ENCODE results near the gene ZNF592. TPM values are rescaled to one million over a fixed set of nuclear protein-coding genes. Genes with fewer than 3 reads are reported as not detected.

Gene ZNF592
- total RNA-seq, 1 experiment from 2014 or later: 6.6 TPM

DNA sequence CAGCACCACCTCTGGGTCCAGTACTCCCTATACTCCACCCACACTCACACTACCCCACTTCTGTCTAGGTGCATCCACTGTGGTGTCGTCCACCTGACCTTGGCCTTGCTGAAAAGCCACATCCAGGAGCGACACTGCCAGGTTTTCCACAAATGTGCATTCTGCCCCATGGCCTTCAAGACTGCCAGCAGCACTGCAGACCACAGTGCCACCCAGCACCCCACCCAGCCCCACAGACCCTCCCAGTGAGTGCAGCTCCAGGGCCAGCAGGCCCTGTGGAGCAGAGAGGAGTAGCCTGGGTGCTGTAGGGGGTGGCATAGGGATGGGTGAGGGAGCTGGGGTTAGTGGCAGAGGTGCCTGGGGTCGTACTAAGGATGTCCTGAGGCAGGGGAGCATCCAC lies 49.4 kb downstream of the ZNF592 start:
- no peak for DNase-seq (ENCODE audit: low spot score)
- in situ Hi-C loops (cut with HindIII; ENCODE audit: low sequenced_read_pairs): no loop called here

DNA sequence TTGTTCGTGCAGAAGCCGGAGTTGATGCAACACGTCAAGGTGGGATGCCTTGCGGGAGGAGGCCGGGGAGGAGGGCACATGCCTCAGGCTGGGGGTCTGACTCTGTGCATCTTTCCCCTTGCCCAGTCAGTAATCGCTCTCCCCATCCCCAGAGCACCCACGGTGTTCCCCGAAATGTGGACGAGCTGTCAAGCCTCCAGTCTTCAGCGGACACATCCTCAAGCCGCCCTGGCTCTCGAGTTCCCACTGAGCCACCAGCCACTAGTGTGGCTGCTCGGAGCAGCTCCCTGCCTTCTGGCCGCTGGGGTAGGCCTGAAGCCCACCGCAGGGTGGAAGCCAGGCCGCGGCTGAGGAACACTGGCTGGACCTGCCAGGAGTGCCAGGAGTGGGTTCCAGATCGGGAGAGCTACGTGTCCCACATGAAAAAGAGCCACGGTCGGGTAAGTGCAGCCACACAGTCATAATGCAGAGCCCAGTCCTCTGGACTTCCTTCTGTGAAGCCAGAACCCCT lies 50.1 kb downstream of the ZNF592 start:
- DNase-seq (ENCODE audit: low spot score): no peak
- in situ Hi-C loops (cut with HindIII; ENCODE audit: low sequenced_read_pairs): no loop called here

DNA sequence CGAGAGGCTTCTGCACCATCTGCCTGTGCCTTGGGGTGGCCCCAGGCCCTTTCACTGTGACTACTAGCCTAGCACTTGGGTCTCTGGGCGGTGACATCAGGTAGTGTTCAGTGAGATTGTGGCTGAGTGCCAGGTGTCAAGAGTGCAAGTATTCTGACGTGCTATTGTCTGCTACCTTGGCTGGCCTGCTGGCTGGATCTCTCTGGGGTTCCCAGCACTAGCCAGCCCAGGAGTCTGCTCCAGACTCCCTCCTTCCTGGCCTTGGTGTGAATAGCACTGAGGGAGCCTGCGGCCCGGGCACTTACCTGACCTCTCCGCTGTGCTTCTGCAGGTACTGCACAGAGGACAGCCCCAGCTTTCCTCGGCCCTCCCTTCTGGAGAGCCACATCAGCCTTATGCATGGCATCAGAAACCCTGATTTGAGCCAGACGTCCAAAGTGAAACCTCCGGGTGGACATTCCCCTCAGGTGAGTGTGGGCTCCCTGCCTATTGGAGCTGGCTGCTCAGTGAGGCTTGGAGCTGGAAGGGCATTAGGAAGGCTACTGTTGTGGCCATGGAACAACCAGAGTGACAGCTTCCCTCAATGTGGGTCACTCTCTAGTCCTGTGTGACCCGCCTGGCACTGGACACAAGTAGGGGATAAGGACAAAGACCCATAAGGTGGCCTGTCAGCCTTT lies 51.3 kb downstream of the ZNF592 start:
- DNase-seq (ENCODE audit: low spot score): no peak
- in situ Hi-C loops (cut with HindIII; ENCODE audit: low sequenced_read_pairs): no loop called here

DNA sequence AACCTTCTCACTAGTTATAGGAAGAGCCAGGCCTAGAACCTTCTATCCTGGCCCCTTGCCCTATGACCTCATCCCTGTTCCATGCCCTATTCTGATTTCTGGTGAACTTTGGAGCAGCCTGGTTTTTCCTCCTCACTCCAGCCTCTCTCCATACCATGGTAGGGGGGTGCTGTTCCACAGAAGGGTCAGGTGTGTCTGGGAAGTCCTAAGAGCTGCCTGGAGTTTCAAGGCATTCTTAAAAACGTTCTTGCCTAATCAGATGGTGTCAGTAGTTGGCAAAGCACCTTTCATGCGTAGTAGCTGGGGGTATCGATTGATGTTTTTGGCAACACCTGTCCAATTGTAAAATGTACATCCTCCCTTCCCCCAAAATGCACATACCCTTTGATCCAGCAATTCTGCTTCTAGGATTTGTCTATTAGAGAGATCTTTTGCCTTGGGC lies 52.0 kb downstream of the ZNF592 start:
- in situ Hi-C loops (cut with HindIII; ENCODE audit: low sequenced_read_pairs): no loop called here
- no peak for DNase-seq (ENCODE audit: low spot score)

DNA sequence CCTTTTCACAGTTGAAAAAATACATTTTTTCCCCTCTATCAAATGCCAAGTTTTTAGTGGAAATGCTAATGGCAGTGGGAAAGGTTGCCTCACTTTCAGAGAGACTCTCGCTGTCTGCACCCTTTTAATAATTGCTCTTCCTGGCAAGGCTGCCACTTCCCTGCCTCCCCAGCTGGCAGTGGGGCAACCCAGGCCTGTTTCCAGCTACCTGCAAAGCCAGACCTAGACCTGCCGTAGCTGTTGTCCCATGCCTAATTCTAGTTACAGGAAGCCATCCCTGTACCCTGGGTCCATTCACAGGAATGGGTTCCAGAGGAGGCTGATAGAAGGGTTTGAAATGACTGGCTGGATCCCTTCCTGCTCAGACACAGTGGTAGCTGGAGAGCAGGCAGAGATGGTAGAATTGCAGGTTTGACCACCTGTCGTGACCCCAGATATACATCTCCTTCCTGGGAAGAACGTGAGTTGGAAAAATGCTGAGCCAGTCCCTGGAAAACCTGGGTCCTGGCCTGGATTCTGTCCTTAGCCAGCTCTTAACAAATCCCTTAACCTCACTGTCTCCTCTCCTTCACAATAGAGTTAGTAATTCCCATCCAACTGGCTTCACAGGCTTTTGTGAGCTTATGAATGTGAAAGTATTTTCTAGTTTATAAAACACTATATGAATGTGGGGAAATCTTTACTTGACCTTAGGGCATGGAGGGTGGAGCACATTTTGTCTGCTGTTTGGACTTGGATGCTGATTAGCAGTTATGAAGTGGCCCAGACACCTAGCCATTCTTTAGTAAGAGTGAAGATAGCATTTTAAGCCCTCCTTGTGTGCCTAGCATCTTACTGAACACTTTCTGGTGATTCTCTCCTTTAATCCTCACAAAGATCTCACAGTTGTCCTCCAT lies 55.9 kb downstream of the ZNF592 start:
- peak; percentile 81 for DNase-seq (ENCODE audit: low spot score)
- in situ Hi-C loops (cut with HindIII; ENCODE audit: low sequenced_read_pairs): no loop called here

DNA sequence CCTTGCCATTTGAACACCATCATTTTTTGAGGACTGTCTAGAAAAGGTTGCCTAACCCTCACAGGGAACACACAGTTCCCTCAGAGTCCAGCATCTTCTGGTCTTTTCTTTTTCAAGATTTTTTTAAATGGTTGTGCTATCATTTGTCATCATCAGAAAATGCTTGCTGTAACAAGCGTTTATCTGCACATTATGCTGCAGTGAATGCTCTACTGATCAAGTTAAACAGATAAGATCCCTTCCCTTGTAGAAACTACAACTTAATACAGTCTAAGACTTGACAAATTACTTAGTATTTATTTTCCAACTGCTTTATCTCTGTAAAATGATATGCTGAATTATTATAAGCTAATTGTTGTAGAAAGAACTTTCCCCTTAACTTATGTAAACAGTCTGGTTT lies 56.8 kb downstream of the ZNF592 start:
- in situ Hi-C loops (cut with HindIII; ENCODE audit: low sequenced_read_pairs): no loop called here
- DNase-seq (ENCODE audit: low spot score): no peak

DNA sequence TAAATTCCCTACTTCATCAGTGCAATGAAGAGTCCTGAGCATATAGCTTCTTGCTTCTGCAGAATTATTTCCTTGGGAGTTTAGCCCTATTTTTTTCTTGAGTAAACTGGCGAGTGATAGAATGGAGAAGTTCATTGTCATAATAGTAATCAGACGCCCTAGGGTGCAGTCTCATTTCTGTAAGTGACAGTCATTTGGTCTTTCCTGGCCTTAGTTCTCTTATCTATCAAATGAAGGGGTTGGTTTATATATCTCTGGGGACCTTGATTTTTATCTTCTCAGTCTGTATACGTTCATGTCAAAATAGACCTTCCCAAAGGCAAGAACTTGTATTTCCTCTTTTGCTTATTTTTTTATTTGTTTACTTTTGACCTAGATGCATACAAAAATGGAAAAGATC lies 58.8 kb downstream of the ZNF592 start:
- in situ Hi-C loops (cut with HindIII; ENCODE audit: low sequenced_read_pairs): no loop called here
- DNase-seq (ENCODE audit: low spot score): no peak

DNA sequence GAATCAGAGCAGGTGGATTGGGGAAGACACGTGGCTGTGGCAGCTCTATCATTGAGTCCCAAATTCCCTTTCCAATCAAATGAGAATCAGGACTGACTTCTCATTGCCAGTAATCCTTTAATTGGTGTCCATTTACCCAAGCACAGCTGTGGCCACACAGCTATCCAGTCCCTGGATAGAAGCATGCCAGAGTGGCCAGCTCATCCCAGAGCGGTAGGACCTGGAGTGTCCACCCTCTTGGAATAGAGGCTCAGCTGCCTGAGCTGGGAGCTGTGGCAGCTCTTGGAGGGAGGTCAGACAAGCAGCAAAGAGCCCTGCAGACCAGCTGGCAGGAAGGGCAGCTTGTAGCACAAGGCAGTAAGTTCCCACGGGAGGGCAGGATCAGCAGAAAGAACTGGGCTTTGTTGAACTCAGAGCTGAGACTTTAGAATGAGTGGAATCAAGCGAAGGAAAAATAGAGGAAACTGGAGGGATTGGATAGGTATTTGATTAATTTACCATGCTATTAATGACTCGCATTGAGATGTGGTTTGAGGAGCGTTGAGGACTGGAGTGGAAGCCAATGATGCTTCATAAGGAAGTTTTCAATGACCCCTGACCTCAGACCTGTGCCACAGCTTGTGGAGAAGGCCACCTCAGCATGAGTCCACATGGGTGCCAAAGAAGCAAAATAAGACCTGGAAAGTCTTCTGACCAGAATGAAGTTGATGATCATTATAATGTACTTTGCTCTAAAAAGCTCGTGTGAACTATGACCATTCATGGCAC lies 61.9 kb downstream of the ZNF592 start:
- in situ Hi-C loops (cut with HindIII; ENCODE audit: low sequenced_read_pairs): no loop called here
- no peak for DNase-seq (ENCODE audit: low spot score)

DNA sequence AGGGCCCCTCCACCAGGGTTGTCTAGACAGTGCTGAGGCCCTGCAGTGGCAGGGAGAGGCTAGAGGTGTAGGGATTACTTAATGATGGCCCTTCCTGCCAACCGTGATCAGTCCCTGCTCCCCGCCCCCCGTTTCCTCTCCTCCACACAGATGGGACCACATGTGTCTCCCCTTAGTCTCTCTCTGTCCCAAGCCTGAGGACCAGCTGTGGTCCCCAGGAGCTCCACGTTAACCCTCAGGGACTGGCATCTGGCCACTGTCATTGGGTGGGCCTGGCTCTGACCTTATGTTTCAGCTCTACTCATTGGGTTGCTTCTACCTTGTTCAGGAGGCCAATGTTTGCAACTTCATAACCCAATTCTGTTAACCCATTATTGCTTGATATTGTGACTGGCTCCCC lies 62.8 kb downstream of the ZNF592 start:
- in situ Hi-C loops (cut with HindIII; ENCODE audit: low sequenced_read_pairs): no loop called here
- no peak for DNase-seq (ENCODE audit: low spot score)

DNA sequence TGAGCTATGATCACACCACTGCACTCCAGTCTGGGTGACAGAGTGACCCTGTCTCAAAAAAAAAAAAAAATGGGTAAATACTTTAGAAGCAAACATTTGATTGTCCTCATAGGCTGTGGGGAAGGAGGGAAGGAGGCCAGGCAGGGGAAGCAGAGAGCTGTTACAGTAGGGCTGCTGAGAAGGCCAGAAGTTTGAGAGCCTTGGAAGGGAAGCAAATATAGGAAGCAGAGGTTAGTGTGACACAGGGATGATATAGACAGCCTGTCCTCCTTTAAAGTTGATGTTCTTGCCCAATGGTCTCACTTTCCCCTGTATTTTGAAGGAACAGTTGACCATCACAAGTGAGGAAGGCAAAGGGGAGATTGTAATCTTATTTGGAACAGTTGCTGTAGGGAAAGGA lies 63.4 kb downstream of the ZNF592 start:
- in situ Hi-C loops (cut with HindIII; ENCODE audit: low sequenced_read_pairs): no loop called here

DNA sequence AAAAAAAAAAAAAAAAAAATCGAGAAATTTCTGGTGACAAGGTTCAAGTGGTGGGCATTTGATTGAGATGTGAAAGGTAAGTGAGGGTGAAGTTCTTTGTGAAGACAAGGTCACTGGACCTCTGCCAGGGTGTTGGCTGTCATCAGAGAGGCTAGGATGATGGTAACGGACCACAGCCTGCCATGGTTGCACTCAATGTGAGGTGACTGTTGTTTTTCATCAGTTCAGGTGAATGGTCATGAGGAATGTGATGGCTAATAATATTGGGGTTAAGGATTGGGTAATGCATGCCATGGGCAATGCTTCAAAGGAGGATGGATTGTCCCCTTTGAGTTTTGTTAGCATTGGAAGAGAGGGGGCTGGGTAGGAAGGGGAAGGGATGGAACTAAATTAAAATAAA lies 64.5 kb downstream of the ZNF592 start:
- in situ Hi-C loops (cut with HindIII; ENCODE audit: low sequenced_read_pairs): no loop called here
- no peak for DNase-seq (ENCODE audit: low spot score)

More for the DNA sequence above, 63.4 kb downstream of the ZNF592 start:
- no peak for DNase-seq (ENCODE audit: low spot score)

DNA sequence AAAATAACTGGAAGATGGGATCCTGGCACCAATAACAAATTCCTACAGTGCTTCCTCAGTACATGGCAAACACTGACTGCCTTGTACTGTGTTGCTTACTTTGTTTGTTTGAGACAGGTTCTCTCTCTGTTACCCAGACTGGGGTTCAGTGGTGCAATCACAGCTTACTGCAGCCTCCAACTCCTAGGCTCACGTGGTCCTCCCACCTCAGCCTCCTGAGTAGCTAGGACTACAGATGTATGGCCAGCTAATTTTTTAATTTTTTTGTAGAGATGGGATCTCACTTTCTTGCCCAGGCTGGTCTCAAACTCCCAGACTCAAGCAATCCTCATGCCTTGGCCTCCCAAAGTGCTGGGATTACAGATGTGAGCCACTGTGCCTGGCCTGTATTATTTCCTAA lies 65.0 kb downstream of the ZNF592 start:
- in situ Hi-C loops (cut with HindIII; ENCODE audit: low sequenced_read_pairs): no loop called here
- no peak for DNase-seq (ENCODE audit: low spot score)

DNA sequence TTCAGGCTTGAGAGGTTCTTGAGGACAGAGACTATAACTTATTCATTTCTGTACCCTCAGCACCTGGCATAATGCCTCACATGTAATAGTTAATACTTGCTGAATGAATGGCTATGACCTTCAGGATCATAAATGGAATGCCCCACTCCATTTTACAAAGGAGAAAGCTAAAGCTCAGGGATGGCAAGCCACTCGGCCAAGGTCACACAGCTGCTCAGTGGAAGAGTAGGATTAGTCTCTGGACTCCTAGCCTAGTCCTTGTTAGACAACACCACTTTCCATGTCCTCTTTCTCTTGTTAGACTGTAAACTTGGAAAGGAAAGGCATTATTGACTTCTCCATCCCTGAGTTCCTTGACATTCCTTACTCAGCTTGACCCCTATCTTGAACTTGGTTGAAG lies 65.5 kb downstream of the ZNF592 start:
- no peak for DNase-seq (ENCODE audit: low spot score)
- in situ Hi-C loops (cut with HindIII; ENCODE audit: low sequenced_read_pairs): no loop called here

DNA sequence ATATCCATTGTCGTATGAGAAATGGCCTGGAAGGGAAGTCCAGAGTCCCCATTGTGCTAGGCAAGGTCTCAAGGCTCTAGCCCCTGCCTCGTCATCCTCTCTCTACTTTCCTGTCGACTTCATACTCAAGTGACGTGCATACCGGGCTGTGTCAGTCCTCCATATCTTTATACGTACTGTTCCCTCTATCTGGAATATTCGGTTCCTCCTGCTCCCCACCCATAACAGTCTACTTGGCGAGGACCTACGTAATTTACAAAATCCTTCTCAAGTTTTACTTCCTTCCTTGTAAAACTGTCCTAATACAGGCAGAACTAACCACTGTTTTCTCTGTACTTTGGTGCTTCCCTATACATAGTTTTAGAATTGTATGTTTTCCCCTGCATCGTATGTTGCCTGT lies 66.5 kb downstream of the ZNF592 start:
- in situ Hi-C loops (cut with HindIII; ENCODE audit: low sequenced_read_pairs): no loop called here
- DNase-seq (ENCODE audit: low spot score): no peak

DNA sequence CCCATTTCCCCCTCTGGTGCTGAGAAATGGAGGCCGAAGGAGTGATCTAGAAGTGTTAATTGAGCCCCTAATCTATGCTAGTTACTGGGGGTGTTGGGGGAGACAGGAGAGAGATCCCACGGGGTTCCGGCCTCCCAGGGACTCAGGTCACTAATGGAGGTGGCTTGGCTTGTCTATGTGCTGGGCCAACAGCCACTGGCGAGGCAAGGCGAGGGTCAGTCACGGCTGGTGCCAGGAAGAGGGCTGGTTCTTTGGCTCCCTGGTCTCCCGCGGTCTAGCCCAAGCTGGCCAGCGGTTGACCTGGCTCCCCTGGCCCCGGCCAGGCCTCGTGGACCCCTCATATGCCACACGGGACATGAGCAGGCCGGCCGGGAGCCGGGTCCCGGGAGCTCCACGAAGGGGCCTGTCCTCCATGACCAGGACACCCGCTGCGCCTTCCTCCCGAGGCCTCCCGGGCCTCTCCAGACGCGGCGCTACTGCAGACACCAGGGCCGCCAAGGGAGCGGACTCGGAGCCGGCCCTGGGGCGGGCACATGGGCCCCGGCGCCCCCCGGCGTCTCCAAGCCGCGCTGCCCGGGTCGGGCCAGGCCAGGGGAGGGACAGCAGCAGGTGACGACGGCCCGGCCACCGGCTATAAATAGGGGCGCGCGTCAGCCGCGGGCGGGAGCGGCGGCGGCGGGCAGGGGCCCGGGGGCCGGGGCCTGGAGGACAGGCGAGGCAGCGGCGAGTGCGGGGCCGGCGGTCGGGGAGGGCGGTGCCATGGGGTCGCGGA lies 68.5 kb downstream of the ZNF592 start, which contains the start of gene ALPK3:
ALPK3 (plus strand) TSS at position 663 of the 772 bp plus-strand sequence; CDS start at position 760, 97 bp downstream.
- in situ Hi-C loops (cut with HindIII; ENCODE audit: low sequenced_read_pairs): no loop called here
- no peak for DNase-seq (ENCODE audit: low spot score)

DNA sequence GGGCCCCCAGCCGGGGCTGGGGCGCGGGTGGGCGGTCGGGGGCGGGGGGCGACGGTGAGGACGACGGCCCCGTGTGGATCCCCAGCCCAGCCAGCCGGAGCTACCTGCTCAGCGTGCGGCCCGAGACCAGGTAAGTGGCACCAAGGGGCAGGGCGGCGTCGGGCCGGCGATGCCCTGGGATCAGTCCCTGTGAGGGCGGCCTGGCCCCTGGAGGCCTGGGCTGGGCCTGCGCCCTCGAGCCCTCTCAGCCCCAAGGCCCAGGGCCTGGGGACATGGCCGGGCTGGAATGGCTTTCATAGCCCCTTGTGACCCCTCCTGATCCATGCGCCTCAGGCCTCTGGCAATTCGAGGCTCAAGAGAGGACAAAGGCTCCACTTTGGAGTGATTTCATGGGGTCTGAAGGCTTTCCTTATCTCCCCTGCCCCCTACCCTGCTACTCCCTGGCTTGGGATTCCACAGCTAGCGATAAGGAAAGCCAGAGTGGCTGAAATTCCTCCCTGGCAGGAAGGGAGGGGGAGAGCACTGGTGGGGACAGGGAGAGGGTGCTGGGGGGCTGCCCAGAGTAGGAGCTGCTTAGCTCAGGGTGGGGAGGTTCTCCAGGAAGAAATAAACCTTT lies 69.2 kb downstream of the ZNF592 start:
- in situ Hi-C loops (cut with HindIII; ENCODE audit: low sequenced_read_pairs): no loop called here
- no peak for DNase-seq (ENCODE audit: low spot score)

DNA sequence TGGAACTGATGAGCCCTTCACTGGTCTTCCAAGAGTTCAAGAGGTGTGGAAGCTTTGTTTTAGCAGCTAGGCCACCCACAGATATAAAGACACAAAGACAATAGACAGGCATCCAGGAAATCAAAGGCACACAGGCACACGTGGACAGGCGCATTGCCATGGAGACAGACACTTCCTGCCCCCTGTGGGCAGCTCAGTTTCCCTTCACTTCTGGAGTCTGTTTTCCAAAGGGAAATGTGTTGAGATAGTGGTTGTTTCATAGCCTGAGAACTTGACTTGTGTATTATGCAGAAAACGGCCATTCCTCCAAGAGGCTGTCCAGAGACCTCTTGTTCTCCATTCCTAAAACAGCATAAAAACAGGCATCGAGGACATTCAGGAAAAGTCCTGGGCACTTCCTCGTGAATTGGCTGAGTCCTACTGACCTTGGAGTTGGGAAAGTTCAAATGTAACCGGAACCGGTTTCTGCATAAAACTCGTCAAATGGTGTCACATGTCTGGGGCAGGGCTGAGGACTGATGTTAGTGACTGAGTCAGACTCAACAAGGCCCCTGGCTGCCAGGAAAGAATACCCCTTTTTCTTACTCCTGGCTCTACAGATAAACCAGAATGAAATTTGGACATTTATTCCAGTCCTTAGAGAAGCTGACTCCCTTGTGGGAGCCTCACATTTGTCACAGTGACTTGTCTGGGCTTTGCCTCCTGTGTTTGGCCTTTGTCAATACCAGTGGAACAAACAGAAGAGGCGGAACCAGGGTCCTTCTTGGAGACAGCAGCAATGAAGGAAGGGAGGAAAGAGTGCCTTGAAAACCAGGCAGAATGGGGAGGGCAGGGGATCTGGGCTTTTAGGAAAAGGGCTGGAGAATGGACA lies 70.1 kb downstream of the ZNF592 start:
- in situ Hi-C loops (cut with HindIII; ENCODE audit: low sequenced_read_pairs): no loop called here
- no peak for DNase-seq (ENCODE audit: low spot score)
